Panc1 (cell line): ENCODE measurements around the gene AMZ1.

Experiments
- POLR2AphosphoS5 ChIP-seq: IDR thresholded peaks from 2 replicates; pipeline ENCODE4 v1.6.1; 2012; ENCODE audit warnings: mild to moderate bottlenecking, low read depth, low read length, moderate library complexity
- TF ChIP-seq, protein P1 (sequence below): fragments of 450-650 bp; IDR thresholded peaks from 2 replicates; pipeline ENCODE4 v1.5.1; 2017; ENCODE audit warnings: mild to moderate bottlenecking

DNA sequence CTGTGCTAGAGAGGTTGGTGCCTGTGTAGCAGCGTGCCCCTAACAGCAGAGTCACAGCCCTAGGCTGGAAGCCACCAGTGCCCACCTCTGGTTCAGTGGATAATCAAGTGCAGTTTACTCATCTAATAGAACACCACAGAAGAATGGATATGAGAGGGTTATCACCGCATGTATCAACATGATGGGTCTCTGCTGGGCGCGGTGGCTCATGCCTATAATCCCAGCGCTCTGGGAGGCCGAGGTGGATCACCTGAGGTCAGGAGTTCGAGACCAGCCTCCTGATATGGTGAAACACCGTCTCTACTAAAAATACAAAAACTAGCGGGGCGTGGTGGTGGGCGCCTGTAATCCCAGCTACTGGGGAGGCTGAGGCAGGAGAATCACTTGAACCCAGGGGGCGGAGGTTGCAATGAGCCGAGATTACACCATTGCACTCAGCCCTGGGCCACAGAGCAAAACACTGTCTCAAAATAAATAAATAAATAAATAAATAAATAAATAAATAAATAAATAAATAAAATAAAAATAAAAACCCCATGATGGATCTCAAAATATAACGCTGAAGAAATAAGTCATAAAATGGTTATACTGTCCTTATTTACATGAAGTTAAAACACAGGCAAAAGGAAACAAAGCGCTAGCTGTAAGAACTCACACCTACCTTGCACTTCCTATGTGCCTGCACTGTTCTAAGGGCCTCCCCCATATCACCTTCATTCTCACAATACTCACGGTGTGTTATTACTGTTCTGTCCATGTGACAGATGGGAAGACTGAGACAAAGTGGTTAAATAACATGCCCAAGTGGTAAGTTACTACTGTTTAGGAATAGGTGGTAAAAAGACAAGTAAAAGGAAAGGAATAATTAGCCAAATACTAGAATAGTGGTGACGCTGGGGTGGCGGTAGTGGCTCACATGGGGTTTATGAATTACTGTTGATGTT, 70.9 kb downstream of the AMZ1 start:
- TF ChIP-seq, protein P1, sequence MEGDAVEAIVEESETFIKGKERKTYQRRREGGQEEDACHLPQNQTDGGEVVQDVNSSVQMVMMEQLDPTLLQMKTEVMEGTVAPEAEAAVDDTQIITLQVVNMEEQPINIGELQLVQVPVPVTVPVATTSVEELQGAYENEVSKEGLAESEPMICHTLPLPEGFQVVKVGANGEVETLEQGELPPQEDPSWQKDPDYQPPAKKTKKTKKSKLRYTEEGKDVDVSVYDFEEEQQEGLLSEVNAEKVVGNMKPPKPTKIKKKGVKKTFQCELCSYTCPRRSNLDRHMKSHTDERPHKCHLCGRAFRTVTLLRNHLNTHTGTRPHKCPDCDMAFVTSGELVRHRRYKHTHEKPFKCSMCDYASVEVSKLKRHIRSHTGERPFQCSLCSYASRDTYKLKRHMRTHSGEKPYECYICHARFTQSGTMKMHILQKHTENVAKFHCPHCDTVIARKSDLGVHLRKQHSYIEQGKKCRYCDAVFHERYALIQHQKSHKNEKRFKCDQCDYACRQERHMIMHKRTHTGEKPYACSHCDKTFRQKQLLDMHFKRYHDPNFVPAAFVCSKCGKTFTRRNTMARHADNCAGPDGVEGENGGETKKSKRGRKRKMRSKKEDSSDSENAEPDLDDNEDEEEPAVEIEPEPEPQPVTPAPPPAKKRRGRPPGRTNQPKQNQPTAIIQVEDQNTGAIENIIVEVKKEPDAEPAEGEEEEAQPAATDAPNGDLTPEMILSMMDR, result no peak
- no peak for TF ChIP-seq POLR2AphosphoS5
